ENCODE data around the gene LXN. TPM values are rescaled to one million over a fixed set of nuclear protein-coding genes. Genes with fewer than 3 reads are reported as not detected.

Gene LXN
- total RNA-seq, 2 experiments from 2014 or later: 7.1 to 7.8 TPM

DNA sequence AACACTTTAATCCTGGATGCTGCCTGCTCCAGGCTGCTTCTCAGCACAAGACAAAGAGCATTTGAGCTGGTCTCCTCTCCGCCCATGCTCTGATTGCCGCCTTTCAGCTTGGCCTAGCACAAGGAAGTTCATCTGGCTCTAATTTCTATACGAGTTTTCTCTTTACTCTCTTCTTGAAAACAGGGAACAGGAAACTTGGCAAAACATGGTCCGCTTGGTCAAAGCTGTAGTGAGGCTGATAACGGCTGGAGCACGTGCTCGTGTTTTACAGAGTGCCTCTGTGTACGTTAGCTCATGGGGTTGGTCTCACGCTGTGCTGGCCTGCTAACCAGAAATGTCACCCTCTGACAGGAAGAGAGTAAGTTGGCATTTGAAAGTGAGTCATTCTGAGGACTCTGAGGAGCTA is 40.6 kb upstream of the LXN start:
- ATAC-seq: peak; percentile 66
- H3K27ac Mint-ChIP-seq: peak overlapping the region; percentile 57
- peaks cover 33% of the 10 kb centered on the region for H3K36me3 Mint-ChIP-seq (ENCODE audit: low read depth)

DNA sequence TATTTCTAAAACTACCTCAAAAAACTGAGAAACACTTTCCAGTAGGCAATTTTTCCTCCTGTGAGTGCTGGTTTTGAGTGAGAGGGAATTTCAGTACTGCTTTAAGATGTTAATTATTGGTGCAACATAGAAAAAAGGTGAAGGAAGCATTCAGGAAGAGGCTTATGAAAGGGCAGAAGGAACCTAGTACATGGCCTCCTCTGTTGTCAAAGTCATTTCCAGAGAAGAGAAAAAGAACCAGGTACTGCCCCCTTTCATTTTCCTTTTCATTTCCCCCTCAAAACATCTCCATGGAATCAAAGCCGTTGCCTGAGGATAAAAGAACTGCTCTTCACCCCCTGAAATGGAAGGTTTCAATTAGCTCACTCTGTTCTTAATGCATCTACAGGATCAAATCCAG is 40.0 kb upstream of the LXN start:
- no peak overlapping the region for H3K27ac Mint-ChIP-seq
- peaks cover 34% of the 10 kb centered on the region for H3K36me3 Mint-ChIP-seq (ENCODE audit: low read depth)
- no peaks in the 10 kb centered on the region for H3K9me3 Mint-ChIP-seq
- ATAC-seq: no peak
- TF ChIP-seq, protein P1, sequence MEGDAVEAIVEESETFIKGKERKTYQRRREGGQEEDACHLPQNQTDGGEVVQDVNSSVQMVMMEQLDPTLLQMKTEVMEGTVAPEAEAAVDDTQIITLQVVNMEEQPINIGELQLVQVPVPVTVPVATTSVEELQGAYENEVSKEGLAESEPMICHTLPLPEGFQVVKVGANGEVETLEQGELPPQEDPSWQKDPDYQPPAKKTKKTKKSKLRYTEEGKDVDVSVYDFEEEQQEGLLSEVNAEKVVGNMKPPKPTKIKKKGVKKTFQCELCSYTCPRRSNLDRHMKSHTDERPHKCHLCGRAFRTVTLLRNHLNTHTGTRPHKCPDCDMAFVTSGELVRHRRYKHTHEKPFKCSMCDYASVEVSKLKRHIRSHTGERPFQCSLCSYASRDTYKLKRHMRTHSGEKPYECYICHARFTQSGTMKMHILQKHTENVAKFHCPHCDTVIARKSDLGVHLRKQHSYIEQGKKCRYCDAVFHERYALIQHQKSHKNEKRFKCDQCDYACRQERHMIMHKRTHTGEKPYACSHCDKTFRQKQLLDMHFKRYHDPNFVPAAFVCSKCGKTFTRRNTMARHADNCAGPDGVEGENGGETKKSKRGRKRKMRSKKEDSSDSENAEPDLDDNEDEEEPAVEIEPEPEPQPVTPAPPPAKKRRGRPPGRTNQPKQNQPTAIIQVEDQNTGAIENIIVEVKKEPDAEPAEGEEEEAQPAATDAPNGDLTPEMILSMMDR (IDR thresholded peaks at IDR 0.05): no peak
- no peaks in the 10 kb centered on the region for H3K27me3 Mint-ChIP-seq
- CTCF ChIA-PET: interaction anchor here (1.3 kb wide), 1 partner anchor 10 kb away, joined by 6 read pairs; no protein-coding TSS in a partner anchor
- intact Hi-C loops (cut with micrococcal nuclease): no loop called here
- H3K4me1 Mint-ChIP-seq (ENCODE audit: low read depth): peaks cover 31% of the 10 kb centered on the region
- POLR2A ChIA-PET: no interaction called here
- no peak for DNase-seq
- no peak overlapping the region for H3K4me3 Mint-ChIP-seq

More for the DNA sequence above, 40.6 kb upstream of the LXN start:
- CTCF ChIA-PET: interaction anchor here (1.0 to 6.8 kb wide), 4 partner anchors 9 to 83 kb away, joined by 3 to 47 read pairs (median 5); no protein-coding TSS in a partner anchor
- Mint-ChIP-seq H3K4me1 (ENCODE audit: low read depth) (peaks cover 31% of the 10 kb centered on the region), H3K27me3 (no peaks in the 10 kb centered on the region), H3K4me3 (no peak overlapping the region), H3K9me3 (no peaks in the 10 kb centered on the region)
- TF ChIP-seq, protein P1 (IDR thresholded peaks at IDR 0.05): no peak
- intact Hi-C loops (cut with micrococcal nuclease): no loop called here
- DNase-seq: no peak
- POLR2A ChIA-PET: no interaction called here

- no peak overlapping the region for H3K27ac Mint-ChIP-seq
- H3K36me3 Mint-ChIP-seq (ENCODE audit: low read depth): peaks cover 38% of the 10 kb centered on the region
- ATAC-seq (no peak), DNase-seq (no peak)
- H3K27me3 Mint-ChIP-seq: no peaks in the 10 kb centered on the region
- intact Hi-C loops (cut with micrococcal nuclease): no loop called here
- POLR2A ChIA-PET: no interaction called here
- H3K4me1 Mint-ChIP-seq (ENCODE audit: low read depth): peaks cover 31% of the 10 kb centered on the region
- no peak overlapping the region for H3K4me3 Mint-ChIP-seq
- CTCF ChIA-PET: no interaction called here
- H3K9me3 Mint-ChIP-seq: no peaks in the 10 kb centered on the region
- TF ChIP-seq, protein P1 (IDR thresholded peaks at IDR 0.05): no peak
These were observed 39.4 kb upstream of the LXN start for GRCh38 chr3:158711886-158712285.

DNA sequence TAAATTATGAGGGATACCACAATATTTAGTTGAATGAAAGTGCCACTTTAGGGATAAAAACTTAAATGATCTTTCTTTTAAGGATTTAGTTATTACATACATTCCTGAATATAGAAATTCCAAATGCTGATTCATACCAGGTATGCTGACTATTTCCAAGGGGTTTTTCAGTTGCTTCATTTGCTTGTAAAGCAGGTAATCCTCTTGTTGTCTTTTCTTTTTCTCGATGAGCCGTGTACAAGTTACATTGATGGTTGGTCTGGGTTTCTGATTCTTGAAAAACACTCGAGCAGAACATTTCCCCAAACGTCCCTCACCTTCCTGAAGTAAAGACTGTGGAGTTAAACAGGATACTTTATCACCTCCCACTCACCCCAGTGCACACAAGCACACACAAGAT is 38.2 kb upstream of the LXN start:
- peaks cover 31% of the 10 kb centered on the region for H3K4me1 Mint-ChIP-seq (ENCODE audit: low read depth)
- CTCF ChIA-PET: no interaction called here
- H3K27me3 Mint-ChIP-seq: no peaks in the 10 kb centered on the region
- no peak overlapping the region for H3K4me3 Mint-ChIP-seq
- DNase-seq: no peak
- intact Hi-C loops (cut with micrococcal nuclease): no loop called here
- TF ChIP-seq, protein P1 (IDR thresholded peaks at IDR 0.05): no peak
- peaks cover 44% of the 10 kb centered on the region for H3K36me3 Mint-ChIP-seq (ENCODE audit: low read depth)
- no peaks in the 10 kb centered on the region for H3K9me3 Mint-ChIP-seq
- no peak for ATAC-seq
- POLR2A ChIA-PET: no interaction called here
- H3K27ac Mint-ChIP-seq: no peak overlapping the region

GRCh38 chr3:158709666-158710083 is 37.2 kb upstream of the LXN start:
- CTCF ChIA-PET: interaction anchor here (0.8 kb wide), 1 partner anchor 15 kb away, joined by 3 read pairs; no protein-coding TSS in a partner anchor
- POLR2A ChIA-PET: no interaction called here

More at GRCh38 chr3:158709666-158710083, 37.2 kb upstream of the LXN start:
- Mint-ChIP-seq H3K9me3 (no peaks in the 10 kb centered on the region), H3K4me1 (ENCODE audit: low read depth) (peaks cover 31% of the 10 kb centered on the region), H3K4me3 (no peak overlapping the region), H3K27ac (no peak overlapping the region), H3K36me3 (ENCODE audit: low read depth) (peaks cover 44% of the 10 kb centered on the region), H3K27me3 (no peaks in the 10 kb centered on the region)
- no peak for ATAC-seq
- TF ChIP-seq, protein P1 (IDR thresholded peaks at IDR 0.05): no peak
- DNase-seq: no peak
- intact Hi-C loops (cut with micrococcal nuclease): no loop called here
